GM21515 (cell line): ENCODE measurements around the gene GALNT2.

ENCODE experiments used
- ATAC-seq: cut with Tn5 transposase; IDR thresholded peaks from one replicate; pipeline ENCODE4 v1.9.1; 2021; ENCODE audit not compliant: unreplicated experiment

The GALNT2 gene

GRCh38 chr1:230087028-230087716 is 20.1 kb downstream of the GALNT2 start:
- no peak for ATAC-seq

GRCh38 chr1:230087717-230088105 is 20.7 kb downstream of the GALNT2 start:
- ATAC-seq = no peak

GRCh38 chr1:230090194-230090711 is 23.2 kb downstream of the GALNT2 start:
- no peak for ATAC-seq

GRCh38 chr1:230091473-230092231 is 24.6 kb downstream of the GALNT2 start:
- no peak for ATAC-seq

- no peak for ATAC-seq
Measured at GRCh38 chr1:230094746-230095145, 27.7 kb downstream of the GALNT2 start.

DNA sequence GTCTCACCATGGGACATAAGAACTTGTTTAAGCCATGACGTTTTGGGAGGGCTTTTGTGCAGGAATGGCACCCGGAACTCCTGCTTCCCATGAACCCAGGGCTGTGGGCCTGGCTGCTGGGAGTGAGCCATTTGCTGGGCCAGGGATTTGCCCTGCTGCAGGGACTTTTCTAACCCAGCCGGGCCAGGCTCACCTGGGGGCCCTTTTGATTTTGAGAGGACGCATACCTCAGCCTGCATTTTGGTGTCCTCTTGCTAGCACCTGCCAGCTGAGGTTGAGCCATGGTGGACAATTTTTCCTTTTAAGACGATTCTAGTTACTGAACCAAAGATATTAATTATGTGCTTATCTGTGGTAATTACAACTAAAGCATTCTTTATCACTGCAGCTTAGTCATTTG is 28.9 kb downstream of the GALNT2 start:
- no peak for ATAC-seq

DNA sequence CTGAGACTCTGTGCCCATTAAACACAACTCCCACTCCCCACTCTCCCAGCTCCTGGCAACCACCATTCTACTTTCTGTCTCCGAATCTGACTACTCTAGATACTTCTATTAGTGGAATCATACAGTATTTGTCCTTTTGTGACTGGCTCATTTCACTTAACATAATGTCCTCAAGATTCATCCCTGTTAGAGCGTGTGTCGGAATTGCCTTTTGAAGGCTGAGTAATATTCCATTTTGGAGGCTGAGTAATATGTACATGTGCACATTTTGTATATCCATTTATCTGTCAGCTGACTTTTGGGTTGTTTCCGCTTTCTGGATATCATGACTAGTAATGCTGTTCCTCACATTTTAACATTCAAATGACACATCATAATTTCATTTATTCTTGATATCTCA is 30.3 kb downstream of the GALNT2 start:
- ATAC-seq = no peak

DNA sequence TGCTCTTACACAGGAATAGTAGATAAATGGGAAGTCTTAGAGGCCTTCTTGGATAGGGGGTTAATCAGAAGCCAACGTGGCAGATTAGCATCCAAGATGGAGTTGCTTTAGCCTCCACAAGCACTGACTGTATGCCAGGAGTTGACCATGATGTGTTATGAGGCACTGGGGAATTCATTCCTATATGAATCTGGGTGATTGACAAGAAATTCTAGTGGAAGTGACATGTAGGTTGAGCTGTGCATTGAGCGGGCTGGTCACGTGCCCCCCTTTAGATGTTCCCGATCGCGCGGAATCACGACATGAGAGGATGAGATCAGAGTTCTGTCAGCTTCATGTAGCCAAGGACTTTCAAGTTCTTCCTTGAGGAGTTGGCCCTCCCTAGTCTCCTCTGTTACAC is 31.7 kb downstream of the GALNT2 start:
- ATAC-seq = no peak

DNA sequence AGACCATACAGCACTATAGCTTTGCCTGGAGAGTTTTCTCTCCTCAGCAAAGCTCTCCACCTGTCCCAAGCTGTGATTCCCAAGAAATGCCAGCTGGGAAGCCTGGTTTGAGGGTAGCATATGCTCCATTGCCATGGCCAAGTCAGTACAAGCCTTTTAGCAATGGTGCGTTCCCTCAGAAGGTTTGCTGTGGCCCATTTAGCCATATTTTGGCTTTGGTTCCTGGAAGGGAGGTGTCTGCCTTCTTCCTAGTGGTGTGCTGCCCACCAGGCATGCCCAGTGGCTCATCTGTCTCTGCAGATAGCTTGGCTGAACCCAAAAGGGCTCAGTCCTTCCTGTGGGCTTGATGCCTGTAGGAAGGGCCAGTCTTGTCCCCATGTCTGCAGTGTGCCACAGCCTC is 32.4 kb downstream of the GALNT2 start:
- ATAC-seq = no peak

DNA sequence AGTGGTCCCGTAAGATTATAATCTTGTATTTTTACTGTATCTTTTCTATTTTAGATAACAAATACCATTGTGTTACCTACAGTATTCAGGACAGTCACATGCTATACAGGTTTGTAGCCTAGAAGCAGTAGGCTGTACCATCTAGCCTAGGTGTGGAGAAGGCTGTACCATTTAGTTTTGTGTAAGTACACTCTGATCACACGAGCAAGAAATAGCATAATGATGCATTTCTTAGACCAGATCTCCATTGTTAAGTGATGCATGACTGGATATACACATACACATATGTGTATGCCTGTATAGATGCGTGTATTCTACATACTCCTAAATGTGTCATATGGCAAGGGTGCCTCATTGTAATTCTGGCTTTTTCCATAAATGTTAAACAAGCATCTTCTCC is 33.9 kb downstream of the GALNT2 start:
- no peak for ATAC-seq

- no peak for ATAC-seq
Measured at GRCh38 chr1:230101556-230101955, 34.5 kb downstream of the GALNT2 start.

- ATAC-seq = no peak
Measured at GRCh38 chr1:230102046-230102445, 35.0 kb downstream of the GALNT2 start.

- no peak for ATAC-seq
Measured at GRCh38 chr1:230102472-230102871, 35.4 kb downstream of the GALNT2 start.

- no peak for ATAC-seq
Measured at GRCh38 chr1:230103306-230104173, 36.5 kb downstream of the GALNT2 start.

DNA sequence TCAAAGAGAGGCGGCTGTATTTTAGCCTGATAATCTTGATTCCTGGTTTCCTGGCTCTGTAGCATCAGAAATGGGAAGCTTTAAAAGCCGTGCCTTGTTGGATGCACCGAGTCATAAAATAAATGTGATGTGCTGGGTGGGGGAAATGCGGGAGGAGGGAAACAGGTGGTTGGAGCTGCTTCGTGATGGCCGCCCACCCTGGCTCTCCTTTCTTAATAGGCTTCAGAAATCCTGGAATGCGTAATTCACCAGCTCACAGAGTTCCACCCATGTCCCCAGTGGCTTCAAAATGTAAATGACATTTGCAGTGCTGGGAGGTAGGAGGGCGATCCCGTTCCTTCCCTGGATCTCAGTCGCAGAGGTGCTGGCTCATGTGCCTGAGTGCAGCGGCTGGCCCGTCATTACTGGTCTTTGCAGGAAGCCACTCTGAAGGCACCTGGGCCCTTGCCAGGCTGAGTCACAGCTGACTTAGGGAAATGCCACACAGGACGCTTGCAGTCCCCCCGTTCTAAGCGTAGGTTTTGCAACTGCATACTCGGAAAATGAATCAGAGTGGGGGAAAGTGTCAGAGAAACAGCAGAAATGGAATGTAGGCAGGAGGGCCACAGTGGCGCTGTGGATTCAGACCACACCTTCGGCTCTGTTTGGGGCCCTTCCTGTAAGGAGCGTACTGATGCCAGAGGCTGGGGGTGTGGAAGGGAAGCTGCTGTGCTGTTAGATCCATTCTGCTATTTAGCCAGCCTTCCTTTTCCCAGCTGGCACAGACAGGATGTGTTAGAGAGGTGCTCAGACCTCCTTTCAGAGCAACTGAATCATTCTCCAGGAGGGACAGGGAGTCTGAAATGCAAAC is 37.6 kb downstream of the GALNT2 start:
- peak; percentile 42 for ATAC-seq

GRCh38 chr1:230105245-230105753 is 38.3 kb downstream of the GALNT2 start:
- ATAC-seq = no peak

DNA sequence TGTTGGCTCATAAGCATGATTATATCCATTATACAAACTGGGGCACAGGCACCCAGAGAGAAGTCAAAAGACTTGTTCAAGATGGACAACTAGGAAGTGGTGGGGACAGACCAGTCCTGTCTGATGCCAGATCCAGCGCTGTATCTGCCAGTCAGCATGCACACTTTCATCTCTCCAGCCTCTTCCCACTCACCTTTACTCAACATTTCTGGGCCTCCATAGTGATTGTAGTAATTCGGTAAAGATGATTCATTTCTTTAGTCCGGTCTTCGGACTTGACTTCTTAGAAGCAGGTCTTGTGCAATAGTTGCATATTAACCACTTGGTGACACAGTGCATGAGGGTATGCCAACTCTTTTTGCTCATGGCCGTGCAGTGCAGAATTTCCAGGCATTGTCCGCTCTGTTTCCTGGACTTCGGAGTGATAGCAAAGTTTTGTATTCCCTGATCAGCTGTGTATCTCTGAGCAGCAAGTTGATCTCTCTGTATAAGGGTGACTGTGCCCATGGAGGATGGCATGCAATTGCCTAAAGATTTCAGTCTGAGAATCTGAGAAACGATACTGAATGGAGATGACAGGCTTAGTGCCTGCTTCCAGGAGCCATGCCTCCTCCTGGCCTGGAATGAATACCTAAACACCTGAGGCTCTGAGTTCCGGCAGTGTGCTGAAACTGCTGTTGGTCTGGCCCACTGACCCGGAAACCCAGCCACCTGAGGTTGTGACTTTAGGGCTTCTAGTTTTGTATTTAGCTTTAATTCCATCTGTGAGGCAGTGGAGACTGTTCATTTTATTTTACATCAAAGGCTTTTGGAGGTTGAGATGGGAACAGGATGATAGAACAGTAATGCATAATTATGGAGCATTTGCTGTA is 39.0 kb downstream of the GALNT2 start:
- no peak for ATAC-seq

DNA sequence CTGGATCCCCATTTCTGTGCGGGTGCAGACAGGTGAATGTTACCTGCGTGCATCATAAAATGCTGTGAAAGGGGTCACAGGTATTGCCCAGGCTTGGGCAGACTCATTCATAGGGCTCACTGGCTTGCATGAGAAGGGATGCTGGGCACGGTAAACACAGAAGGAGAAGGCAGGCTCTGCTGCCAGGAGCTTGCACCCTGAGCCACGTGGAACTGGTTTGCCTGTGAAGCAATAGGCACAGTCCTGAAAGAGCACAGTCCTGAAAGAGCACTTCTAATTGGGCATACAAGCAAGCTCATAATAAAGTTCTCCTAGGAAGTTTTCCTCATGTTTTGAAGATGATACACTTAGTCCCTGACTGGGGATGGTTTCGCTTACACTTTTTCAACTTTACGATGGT is 40.9 kb downstream of the GALNT2 start:
- ATAC-seq = no peak

- no peak for ATAC-seq
Measured at GRCh38 chr1:230108580-230108979, 41.5 kb downstream of the GALNT2 start.
